HCT116 (cell line): ENCODE data around the gene CCDC197. TPM values are rescaled to one million over a fixed set of nuclear protein-coding genes. Genes with fewer than 3 reads are reported as not detected.

Experiments
- ATAC-seq: fragments of 200-7000 bp; cut with Tn5 transposase; 2 replicates; pipeline ENCODE4 v1.9.1; 2020; ENCODE audit warnings: mild to moderate bottlenecking, moderate library complexity
- BruUV-seq: library from RNA; stranded (reverse); fragments of 400-500 nt; replicated peaks from 2 replicates; lab custom pipeline; 2021; lab: Mats Ljungman, UMichigan
- CTCF ChIA-PET: fragments of 300-600 bp; sonication (Branson Sonifier 250); formaldehyde crosslinking; loops from one replicate; lab custom pipeline; 2021; ENCODE audit warnings: antibody characterized with exemption; lab: Charles Lee
- POLR2A ChIA-PET: fragments of 300-600, 350-600 bp; sonication (Branson Sonifier 250); formaldehyde crosslinking; loops from one replicate; lab custom pipeline; 2021; ENCODE audit warnings: antibody characterized with exemption; lab: Charles Lee
- RAD21 ChIA-PET, 2 experiments: fragments of 300-600 bp; sonication (Branson Sonifier 250); formaldehyde crosslinking; loops; one replicate each; lab custom pipeline; 2023; ENCODE audit warnings: low total read pairs in 2 of 2; ENCODE audit not compliant: uncharacterized antibody in 2 of 2, unreplicated experiment in 2 of 2, low non-redundant PET in 1 of 2; lab: Charles Lee
- DNase-seq: peaks from one replicate; pipeline ENCODE4 v3.0.0-alpha.2; 2010; ENCODE audit warnings: low read depth, low spot score
- H2AFZ ChIP-seq: fragments of 200-600 bp; shearing (Covaris generic), sonication (generic); 2 replicates; pipeline ENCODE4 v1.6.1; 2017; ENCODE audit warnings: low read depth, mixed run types, mixed read lengths, antibody characterized with exemption, low read length; ENCODE audit not compliant: poor library complexity, severe bottlenecking
- H3K27ac ChIP-seq: 2 replicates; pipeline ENCODE4 v1.5.1; 2012; ENCODE audit warnings: low read depth, low read length
- H3K27me3 ChIP-seq: fragments of 200-600 bp; sonication (generic); 2 replicates; pipeline ENCODE4 v1.6.1; 2016; ENCODE audit warnings: mixed run types, low read length, mixed read lengths; ENCODE audit not compliant: insufficient read depth
- H3K36me3 ChIP-seq, 2 experiments: fragments of 200-500 bp in 1 of 2; fragments of 200-600 bp in 1 of 2; sonication (Bioruptor generic) in 1 of 2; sonication (generic) in 1 of 2; 2 replicates each; pipeline versions ENCODE4 v1.5.1 to v1.6.1; 2014 to 2016; ENCODE audit warnings: low read length in 2 of 2, inconsistent platforms in 1 of 2, mixed read lengths in 1 of 2, mixed run types in 1 of 2; ENCODE audit not compliant: insufficient read depth in 2 of 2, control insufficient read depth in 1 of 2
- H3K4me1 ChIP-seq, 2 experiments: fragments of 200-600 bp in 1 of 2; sonication (generic) in 1 of 2; 2 replicates each; pipeline versions ENCODE4 v1.5.1 to v1.6.1; 2012 to 2017; ENCODE audit warnings: low read length in 2 of 2, inconsistent platforms in 1 of 2, mild to moderate bottlenecking in 1 of 2, mixed read lengths in 1 of 2, mixed run types in 1 of 2, moderate library complexity in 1 of 2; ENCODE audit not compliant: insufficient read depth in 2 of 2, control insufficient read depth in 1 of 2
- H3K4me2 ChIP-seq: fragments of 200-600 bp; sonication (generic); 2 replicates; pipeline ENCODE4 v1.6.1; 2017; ENCODE audit warnings: mixed run types, low read length, mixed read lengths
- H3K4me3 ChIP-seq, 2 experiments: fragments of 200-600 bp in 1 of 2; sonication (generic) in 1 of 2; replicated peaks in 1 of 2; 2 replicates each; pipeline ENCODE4 v1.5.1; 2011 to 2016; ENCODE audit warnings: low read length in 2 of 2, control low read depth in 1 of 2, low read depth in 1 of 2, mild to moderate bottlenecking in 1 of 2, mixed read lengths in 1 of 2, mixed run types in 1 of 2
- H3K79me2 ChIP-seq: fragments of 200-600 bp; sonication (generic); 2 replicates; pipeline ENCODE4 v1.6.1; 2017; ENCODE audit warnings: mild to moderate bottlenecking, mixed run types, low read length, moderate library complexity, mixed read lengths; ENCODE audit not compliant: insufficient read depth
- H3K9ac ChIP-seq: fragments of 200-600 bp; sonication (generic); 2 replicates; pipeline ENCODE4 v1.6.1; 2016; ENCODE audit warnings: low read length, mixed read lengths
- H3K9me2 ChIP-seq: fragments of 200-600 bp; sonication (generic), shearing (Covaris generic); 2 replicates; pipeline ENCODE4 v1.6.1; 2017; ENCODE audit warnings: mixed run types, mild to moderate bottlenecking, moderate library complexity; ENCODE audit not compliant: insufficient read depth
- H3K9me3 ChIP-seq, 2 experiments: fragments of 200-500 bp in 1 of 2; fragments of 200-600 bp in 1 of 2; sonication (Bioruptor generic) in 1 of 2; sonication (generic) in 1 of 2; 2 replicates each; pipeline ENCODE4 v1.6.1; 2014 to 2017; ENCODE audit warnings: low read length in 2 of 2, mixed read lengths in 2 of 2, inconsistent platforms in 1 of 2, low read depth in 1 of 2, mild to moderate bottlenecking in 1 of 2, mixed run types in 1 of 2, moderate library complexity in 1 of 2; ENCODE audit not compliant: control insufficient read depth in 1 of 2, insufficient read depth in 1 of 2
- H4K20me1 ChIP-seq: fragments of 200-600 bp; sonication (generic), shearing (Covaris generic); 2 replicates; pipeline ENCODE4 v1.6.1; 2017; ENCODE audit warnings: mixed run types, mild to moderate bottlenecking, moderate library complexity; ENCODE audit not compliant: insufficient read depth
- CBX3 ChIP-seq: IDR thresholded peaks from 2 replicates; pipeline ENCODE4 v1.6.1; 2012; ENCODE audit warnings: low read depth
- CTCF ChIP-seq, 3 experiments: fragments of 200-600 bp in 1 of 3; sonication (generic) in 1 of 3; IDR thresholded peaks in 2 of 3; conservative IDR thresholded peaks in 1 of 3; 2 replicates each; pipeline ENCODE4 v1.5.1; 2012 to 2017; ENCODE audit warnings: low read depth in 2 of 3, low read length in 2 of 3, antibody characterized with exemption in 1 of 3, borderline replicate concordance in 1 of 3, control low read depth in 1 of 3, mild to moderate bottlenecking in 1 of 3, mixed read lengths in 1 of 3, mixed run types in 1 of 3, moderate library complexity in 1 of 3; ENCODE audit not compliant: insufficient read depth in 1 of 3
- EGR1 ChIP-seq: IDR thresholded peaks from 2 replicates; pipeline ENCODE4 v1.6.1; 2012; ENCODE audit warnings: low read depth
- EZH2 ChIP-seq: fragments of 200-600 bp; sonication (generic); IDR thresholded peaks from 2 replicates; pipeline ENCODE4 v1.6.1; 2017; ENCODE audit warnings: antibody characterized with exemption, mixed run types
- EZH2phosphoT487 ChIP-seq: fragments of 200-600 bp; IDR thresholded peaks from 2 replicates; pipeline ENCODE4 v1.6.1; 2018; ENCODE audit warnings: antibody characterized with exemption, borderline replicate concordance
- FOSL1 ChIP-seq: IDR thresholded peaks from 2 replicates; pipeline ENCODE4 v1.6.1; 2012; ENCODE audit warnings: low read depth
- POLR2AphosphoS5 ChIP-seq: IDR thresholded peaks from 2 replicates; pipeline ENCODE4 v1.6.1; 2011; ENCODE audit warnings: mild to moderate bottlenecking, low read depth, low read length, moderate library complexity
- RAD21 ChIP-seq: IDR thresholded peaks from 2 replicates; pipeline ENCODE4 v1.6.1; 2012; ENCODE audit warnings: low read depth, mild to moderate bottlenecking
- REST ChIP-seq: IDR thresholded peaks from 2 replicates; pipeline ENCODE4 v1.6.1; 2012; ENCODE audit warnings: low read depth
- SP1 ChIP-seq: IDR thresholded peaks from 2 replicates; pipeline ENCODE4 v1.6.1; 2012; ENCODE audit warnings: low read depth
- SRF ChIP-seq: IDR thresholded peaks from 2 replicates; pipeline ENCODE4 v1.6.1; 2012; ENCODE audit warnings: low read depth
- TCF7L2 ChIP-seq: IDR thresholded peaks from 2 replicates; pipeline ENCODE4 v1.7.0; 2011; ENCODE audit warnings: borderline replicate concordance, inconsistent platforms; ENCODE audit not compliant: insufficient read depth, insufficient read length; ENCODE audit errors: extremely low read depth
- YY1 ChIP-seq: IDR thresholded peaks from 2 replicates; pipeline ENCODE4 v1.6.1; 2011; ENCODE audit warnings: low read length, low read depth, moderate library complexity, mild to moderate bottlenecking; ENCODE audit not compliant: insufficient replicate concordance; ENCODE audit errors: extremely low read depth
- ZBTB33 ChIP-seq: IDR thresholded peaks from 2 replicates; pipeline ENCODE4 v1.6.1; 2011; ENCODE audit warnings: mild to moderate bottlenecking, low read length, moderate library complexity; ENCODE audit not compliant: insufficient replicate concordance; ENCODE audit errors: extremely low read depth
- ZFX ChIP-seq: fragments of 450-650 bp; IDR thresholded peaks from 2 replicates; pipeline ENCODE4 v1.6.1; 2017
- ZNF274 ChIP-seq: fragments of 200-500 bp; sonication (Bioruptor generic); IDR thresholded peaks from 2 replicates; pipeline ENCODE4 v1.6.1; 2014; ENCODE audit warnings: mild to moderate bottlenecking, low read depth, low read length, inconsistent platforms
- intact Hi-C: fragments of 100-400 bp; cut with micrococcal nuclease; formaldehyde crosslinking; loops from 2 replicates; pipeline ENCODE4 v1.10.0; 2022
- total RNA-seq: library from RNA; stranded (reverse); gene quantifications from one replicate; pipeline ENCODE4 v1.2.1, GENCODE V29; 2021; ENCODE audit not compliant: unreplicated experiment

CCDC197 gene
- total RNA-seq, 1 experiment from 2014 or later = not detected

- no peak for TF ChIP-seq CTCF (IDR thresholded peaks at IDR 0.05 in 2 of 3, conservative IDR thresholded peaks at IDR 0.05 in 1 of 3; ENCODE audit: borderline replicate concordance in 1 of 3, insufficient read depth in 1 of 3, low read depth in 2 of 3, low read length in 2 of 3)
- no peak for TF ChIP-seq YY1
These were observed 10.1 kb upstream of the CCDC197 start (continued) for GRCh38 chr14:93986955-93987354.

- Histone ChIP-seq H3K4me2 (no peak overlapping the region), H2AFZ (no peak overlapping the region), H3K9me3 (no peaks in the 10 kb centered on the region), H3K27me3 (no peaks in the 10 kb centered on the region), H3K27ac (no peak overlapping the region), H3K9me2 (no peaks in the 10 kb centered on the region), H3K4me1 (peaks cover 15 to 29% of the 10 kb centered on the region in 2 experiments; a peak in 3 of 4 replicates), H3K4me3 (no peak overlapping the region), H4K20me1 (no peaks in the 10 kb centered on the region), H3K36me3 (no peaks in the 10 kb centered on the region), H3K9ac (no peak overlapping the region), H3K79me2 (no peaks in the 10 kb centered on the region)
- ATAC-seq (no peak), DNase-seq (no peak)
- ChIA-PET POLR2A (interaction anchor here (1.2 kb wide), 1 partner anchor 10 kb away, joined by 3 read pairs; no protein-coding TSS in a partner anchor), RAD21 (no interaction called here), CTCF (no interaction called here)
- no TSS peak for BruUV-seq
- intact Hi-C loops = no loop called here
- TF ChIP-seq POLR2AphosphoS5 (no peak), CBX3 (no peak), EGR1 (no peak), EZH2phosphoT487 (no peak), RAD21 (no peak), ZNF274 (no peak), EZH2 (no peak), TCF7L2 (no peak), SP1 (no peak), ZBTB33 (no peak), ZFX (no peak), FOSL1 (no peak), SRF (no peak), REST (no peak)
These were observed 9.7 kb upstream of the CCDC197 start for GRCh38 chr14:93987376-93987775.
